ENCODE data around the gene PIGBOS1. TPM values are rescaled to one million over a fixed set of nuclear protein-coding genes. Genes with fewer than 3 reads are reported as not detected.

The PIGBOS1 gene
- total and polyA plus RNA-seq, 4 donors: 4.7 to 14.3 (median 7.2) TPM

DNA sequence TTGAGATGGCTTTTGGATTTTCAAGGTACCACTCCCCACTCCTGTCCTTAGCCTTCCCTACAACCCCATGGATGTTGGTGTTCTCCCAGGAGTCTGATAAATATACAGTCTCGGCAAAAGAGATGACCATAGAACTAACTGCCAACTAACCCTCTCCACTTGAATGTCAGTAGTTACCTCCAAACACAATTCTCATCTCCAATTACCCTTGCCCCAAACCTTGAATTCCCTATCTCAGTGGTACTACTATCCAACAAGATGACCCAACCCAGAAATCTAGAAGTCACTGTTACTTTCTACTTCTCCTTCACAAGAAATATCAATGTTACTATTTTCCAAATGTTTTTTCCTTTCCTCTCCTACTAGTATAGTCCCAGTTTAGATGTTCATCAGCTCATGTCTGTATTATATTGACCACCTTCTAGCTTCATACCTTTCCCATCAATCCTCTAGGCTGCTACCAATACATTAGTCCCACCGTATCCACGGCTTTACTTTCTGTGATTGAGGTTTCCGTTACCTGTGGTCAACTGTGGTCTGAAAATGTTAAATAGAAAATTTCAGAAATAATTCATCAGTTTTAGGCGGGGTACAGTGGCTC is 38.2 kb upstream of the PIGBOS1 start (continued):
- TF ChIP-seq, protein P1, sequence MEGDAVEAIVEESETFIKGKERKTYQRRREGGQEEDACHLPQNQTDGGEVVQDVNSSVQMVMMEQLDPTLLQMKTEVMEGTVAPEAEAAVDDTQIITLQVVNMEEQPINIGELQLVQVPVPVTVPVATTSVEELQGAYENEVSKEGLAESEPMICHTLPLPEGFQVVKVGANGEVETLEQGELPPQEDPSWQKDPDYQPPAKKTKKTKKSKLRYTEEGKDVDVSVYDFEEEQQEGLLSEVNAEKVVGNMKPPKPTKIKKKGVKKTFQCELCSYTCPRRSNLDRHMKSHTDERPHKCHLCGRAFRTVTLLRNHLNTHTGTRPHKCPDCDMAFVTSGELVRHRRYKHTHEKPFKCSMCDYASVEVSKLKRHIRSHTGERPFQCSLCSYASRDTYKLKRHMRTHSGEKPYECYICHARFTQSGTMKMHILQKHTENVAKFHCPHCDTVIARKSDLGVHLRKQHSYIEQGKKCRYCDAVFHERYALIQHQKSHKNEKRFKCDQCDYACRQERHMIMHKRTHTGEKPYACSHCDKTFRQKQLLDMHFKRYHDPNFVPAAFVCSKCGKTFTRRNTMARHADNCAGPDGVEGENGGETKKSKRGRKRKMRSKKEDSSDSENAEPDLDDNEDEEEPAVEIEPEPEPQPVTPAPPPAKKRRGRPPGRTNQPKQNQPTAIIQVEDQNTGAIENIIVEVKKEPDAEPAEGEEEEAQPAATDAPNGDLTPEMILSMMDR (IDR thresholded peaks at IDR 0.05; ENCODE audit: low read depth, low read length, missing input control): no peak
- TF ChIP-seq, protein P2, sequence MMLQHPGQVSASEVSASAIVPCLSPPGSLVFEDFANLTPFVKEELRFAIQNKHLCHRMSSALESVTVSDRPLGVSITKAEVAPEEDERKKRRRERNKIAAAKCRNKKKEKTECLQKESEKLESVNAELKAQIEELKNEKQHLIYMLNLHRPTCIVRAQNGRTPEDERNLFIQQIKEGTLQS (IDR thresholded peaks at IDR 0.05): no peak
- TF ChIP-seq JUND (IDR thresholded peaks at IDR 0.05): no peak
- TF ChIP-seq EGR1 (IDR thresholded peaks at IDR 0.05; ENCODE audit: low read depth in 2 of 2): no peak
- TF ChIP-seq RXRA (IDR thresholded peaks at IDR 0.05): no peak
- no peak for TF ChIP-seq GABPA (IDR thresholded peaks at IDR 0.05 in 1 of 2, conservative IDR thresholded peaks at IDR 0.05 in 1 of 2)
- no peak for TF ChIP-seq SP1 (IDR thresholded peaks at IDR 0.05)
- TF ChIP-seq, protein P3, sequence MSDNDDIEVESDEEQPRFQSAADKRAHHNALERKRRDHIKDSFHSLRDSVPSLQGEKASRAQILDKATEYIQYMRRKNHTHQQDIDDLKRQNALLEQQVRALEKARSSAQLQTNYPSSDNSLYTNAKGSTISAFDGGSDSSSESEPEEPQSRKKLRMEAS (IDR thresholded peaks at IDR 0.05): no peak
- no peak for TF ChIP-seq NR2F2 (IDR thresholded peaks at IDR 0.05)
- no peak for TF ChIP-seq HNF4A (conservative IDR thresholded peaks at IDR 0.05)
- no peak for TF ChIP-seq FOXA1 (IDR thresholded peaks at IDR 0.05)

DNA sequence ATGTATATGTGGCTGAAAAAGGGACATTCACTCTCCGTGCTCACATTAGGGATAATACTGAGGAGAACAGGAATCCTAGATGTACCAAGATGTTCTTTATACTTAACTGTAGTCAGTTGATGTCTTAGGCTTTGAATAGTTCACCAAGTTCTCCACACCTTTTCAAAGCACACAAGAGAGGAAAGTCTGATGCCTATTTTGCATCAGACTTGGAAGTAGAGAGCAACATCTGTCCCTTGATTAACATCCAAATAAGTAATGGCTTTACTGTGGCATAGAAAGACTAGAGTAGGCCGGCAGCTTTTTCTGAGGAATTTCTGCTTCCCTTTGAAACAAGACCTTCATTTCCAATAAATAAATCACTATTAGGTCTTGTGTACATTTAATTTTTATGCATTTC is 34.1 kb upstream of the PIGBOS1 start:
- no peak for DNase-seq (ENCODE audit: low spot score)
- H3K36me3 ChIP-seq (ENCODE audit: control insufficient read depth in 4 of 4, insufficient read depth in 3 of 4, low read depth in 1 of 4, low read length in 3 of 4): peaks cover 5 to 16% (median 11%) of the 10 kb centered on the region in 4 donors
- no peak overlapping the region for H3K27ac ChIP-seq (ENCODE audit: low read depth in 1 of 2, low read length in 2 of 2)
- TF ChIP-seq SP1 (IDR thresholded peaks at IDR 0.05): no peak
- no peak for TF ChIP-seq GABPA (IDR thresholded peaks at IDR 0.05 in 1 of 2, conservative IDR thresholded peaks at IDR 0.05 in 1 of 2)
- H3K9ac ChIP-seq (ENCODE audit: low read depth in 1 of 2, low read length in 2 of 2): no peak overlapping the region
- 97% methylated on average over 2 of the region's 2 CpGs for WGBS
- no peaks in the 10 kb centered on the region for H3K4me1 ChIP-seq (ENCODE audit: control insufficient read depth in 4 of 4, insufficient read depth in 4 of 4, low read length in 3 of 4)
- no peaks in the 10 kb centered on the region for H3K27me3 ChIP-seq (ENCODE audit: control insufficient read depth in 4 of 4, insufficient read depth in 4 of 4, low read length in 3 of 4)
- no peaks in the 10 kb centered on the region for H3K9me3 ChIP-seq (ENCODE audit: control insufficient read depth in 4 of 4, low read length in 3 of 4)
- no peak overlapping the region for H3K4me3 ChIP-seq (ENCODE audit: low read depth in 1 of 3, low read length in 3 of 3)

DNA sequence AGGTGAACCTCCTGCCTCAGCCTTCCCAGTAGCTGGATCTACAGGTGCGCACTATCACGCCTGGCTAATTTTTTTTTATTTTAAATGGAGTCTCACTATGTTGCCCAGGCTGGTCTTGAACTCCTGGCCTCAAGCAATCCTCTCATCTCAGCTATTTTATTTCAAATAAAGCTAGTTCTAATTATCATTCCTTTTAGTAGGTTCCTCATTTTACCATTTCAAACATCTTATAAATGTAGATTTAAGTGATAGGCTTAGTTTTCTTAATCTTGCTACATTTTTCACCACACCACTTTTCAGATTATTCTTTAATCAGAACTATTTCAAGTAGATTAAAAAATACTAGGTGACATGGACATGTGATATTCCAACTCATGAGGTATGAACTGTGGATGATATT is 30.4 kb upstream of the PIGBOS1 start:
- 95% methylated on average over 2 of the region's 2 CpGs for WGBS
- H3K9ac ChIP-seq (ENCODE audit: low read depth in 1 of 2, low read length in 2 of 2): no peak overlapping the region
- H3K9me3 ChIP-seq (ENCODE audit: control insufficient read depth in 4 of 4, low read length in 3 of 4): no peaks in the 10 kb centered on the region
- peaks cover 0 to 5% (median 1%) of the 10 kb centered on the region in 4 donors for H3K36me3 ChIP-seq (ENCODE audit: control insufficient read depth in 4 of 4, insufficient read depth in 3 of 4, low read depth in 1 of 4, low read length in 3 of 4)
- no peak for DNase-seq (ENCODE audit: low spot score)
- no peak for TF ChIP-seq HNF4A (conservative IDR thresholded peaks at IDR 0.05)
- no peak for TF ChIP-seq NR2F2 (IDR thresholded peaks at IDR 0.05)
- TF ChIP-seq EGR1 (IDR thresholded peaks at IDR 0.05; ENCODE audit: low read depth in 2 of 2): no peak
- no peak for TF ChIP-seq GABPA (IDR thresholded peaks at IDR 0.05 in 1 of 2, conservative IDR thresholded peaks at IDR 0.05 in 1 of 2)
- TF ChIP-seq, protein P1 (IDR thresholded peaks at IDR 0.05; ENCODE audit: low read depth, low read length, missing input control): no peak
- TF ChIP-seq, protein P3 (IDR thresholded peaks at IDR 0.05): no peak
- no peak for TF ChIP-seq FOXA2 (IDR thresholded peaks at IDR 0.05)
- no peaks in the 10 kb centered on the region for H3K27me3 ChIP-seq (ENCODE audit: control insufficient read depth in 4 of 4, insufficient read depth in 4 of 4, low read length in 3 of 4)
- H3K4me3 ChIP-seq (ENCODE audit: low read depth in 1 of 3, low read length in 3 of 3): no peak overlapping the region
- no peak overlapping the region for H3K27ac ChIP-seq (ENCODE audit: low read depth in 1 of 2, low read length in 2 of 2)
- no peaks in the 10 kb centered on the region for H3K4me1 ChIP-seq (ENCODE audit: control insufficient read depth in 4 of 4, insufficient read depth in 4 of 4, low read length in 3 of 4)
